ENCODE measurements around the gene MAP2K3. TPM values are rescaled to one million over a fixed set of nuclear protein-coding genes. Genes with fewer than 3 reads are reported as not detected.

MAP2K3 gene
- total RNA-seq, 2 experiments from 2014 or later, result 27.8 to 71.5 TPM

- no peaks in the 10 kb centered on the region for H3K9me2 ChIP-seq (ENCODE audit: insufficient read depth, low read length)
- no peak for DNase-seq (ENCODE audit: low spot score)
- no peaks in the 10 kb centered on the region for H3K36me3 ChIP-seq (ENCODE audit: insufficient read depth, low read length)
- ChIA-PET POLR2A (interaction anchor here (1.0 to 1.2 kb wide), 2 partner anchors 8 to 21 kb away, joined by 3 read pairs; no protein-coding TSS in a partner anchor), CTCF (ENCODE audit: unreplicated experiment) (no interaction called here)
- no peaks in the 10 kb centered on the region for H3K79me2 ChIP-seq (ENCODE audit: insufficient read depth, low read depth, low read length)
- H3K4me2 ChIP-seq (ENCODE audit: low read length), result no peak overlapping the region
- no peaks in the 10 kb centered on the region for H4K20me1 ChIP-seq (ENCODE audit: insufficient read depth, low read length)
- no TSS peak for BruUV-seq (replicated peaks)
- H3K4me1 ChIP-seq (ENCODE audit: insufficient read depth, low read length, poor library complexity, severe bottlenecking), result peaks cover 12% of the 10 kb centered on the region
- intact Hi-C loops (cut with micrococcal nuclease; ENCODE audit: unreplicated experiment), result no loop called here
- H3K27ac ChIP-seq (ENCODE audit: low read depth, low read length, poor library complexity, severe bottlenecking), result no peak overlapping the region
- TF ChIP-seq CTCF (conservative IDR thresholded peaks at IDR 0.05; ENCODE audit: low read length), result no peak
- TF ChIP-seq EZH2phosphoT487 (IDR thresholded peaks at IDR 0.05; ENCODE audit: borderline replicate concordance, low read depth, low read length), result no peak
- no peak overlapping the region for H3K4me3 ChIP-seq (ENCODE audit: low read depth, low read length, poor library complexity, severe bottlenecking)
- no peaks in the 10 kb centered on the region for H3K9me3 ChIP-seq (ENCODE audit: low read length)
- H2AFZ ChIP-seq (ENCODE audit: low read length), result no peak overlapping the region
These were observed 37.8 kb upstream of the MAP2K3 start for GRCh38 chr17:21246698-21247097.

- peaks cover 18% of the 10 kb centered on the region for H3K4me1 ChIP-seq (ENCODE audit: insufficient read depth, low read length, poor library complexity, severe bottlenecking)
- no peak for DNase-seq (ENCODE audit: low spot score)
- no peaks in the 10 kb centered on the region for H4K20me1 ChIP-seq (ENCODE audit: insufficient read depth, low read length)
- H3K9me3 ChIP-seq (ENCODE audit: low read length), result no peaks in the 10 kb centered on the region
- intact Hi-C loops (cut with micrococcal nuclease; ENCODE audit: unreplicated experiment), result no loop called here
- no peaks in the 10 kb centered on the region for H3K9me2 ChIP-seq (ENCODE audit: insufficient read depth, low read length)
- BruUV-seq (replicated peaks), result no TSS peak
- TF ChIP-seq EZH2phosphoT487 (IDR thresholded peaks at IDR 0.05; ENCODE audit: borderline replicate concordance, low read depth, low read length) (no peak), CTCF (conservative IDR thresholded peaks at IDR 0.05; ENCODE audit: low read length) (no peak)
- H3K27ac ChIP-seq (ENCODE audit: low read depth, low read length, poor library complexity, severe bottlenecking), result no peak overlapping the region
- H3K36me3 ChIP-seq (ENCODE audit: insufficient read depth, low read length), result no peaks in the 10 kb centered on the region
- no peaks in the 10 kb centered on the region for H3K79me2 ChIP-seq (ENCODE audit: insufficient read depth, low read depth, low read length)
- ChIA-PET CTCF (ENCODE audit: unreplicated experiment) (no interaction called here), POLR2A (no interaction called here)
- H3K4me2 ChIP-seq (ENCODE audit: low read length), result no peak overlapping the region
- no peak overlapping the region for H2AFZ ChIP-seq (ENCODE audit: low read length)
- H3K4me3 ChIP-seq (ENCODE audit: low read depth, low read length, poor library complexity, severe bottlenecking), result no peak overlapping the region
These were observed 36.8 kb upstream of the MAP2K3 start for GRCh38 chr17:21247552-21248258.

- H3K79me2 ChIP-seq (ENCODE audit: insufficient read depth, low read depth, low read length), result no peaks in the 10 kb centered on the region
- no peak for TF ChIP-seq CTCF (conservative IDR thresholded peaks at IDR 0.05; ENCODE audit: low read length)
- no peak for TF ChIP-seq EZH2phosphoT487 (IDR thresholded peaks at IDR 0.05; ENCODE audit: borderline replicate concordance, low read depth, low read length)
- intact Hi-C loops (cut with micrococcal nuclease; ENCODE audit: unreplicated experiment), result no loop called here
- ChIA-PET CTCF (ENCODE audit: unreplicated experiment) (no interaction called here), POLR2A (no interaction called here)
- no peak overlapping the region for H3K27ac ChIP-seq (ENCODE audit: low read depth, low read length, poor library complexity, severe bottlenecking)
- H4K20me1 ChIP-seq (ENCODE audit: insufficient read depth, low read length), result no peaks in the 10 kb centered on the region
- peaks cover 20% of the 10 kb centered on the region for H3K4me1 ChIP-seq (ENCODE audit: insufficient read depth, low read length, poor library complexity, severe bottlenecking)
- DNase-seq (ENCODE audit: low spot score), result no peak
- H3K4me3 ChIP-seq (ENCODE audit: low read depth, low read length, poor library complexity, severe bottlenecking), result no peak overlapping the region
- no peak overlapping the region for H2AFZ ChIP-seq (ENCODE audit: low read length)
- H3K36me3 ChIP-seq (ENCODE audit: insufficient read depth, low read length), result no peaks in the 10 kb centered on the region
- no peaks in the 10 kb centered on the region for H3K9me2 ChIP-seq (ENCODE audit: insufficient read depth, low read length)
- no TSS peak for BruUV-seq (replicated peaks)
- no peaks in the 10 kb centered on the region for H3K9me3 ChIP-seq (ENCODE audit: low read length)
- H3K4me2 ChIP-seq (ENCODE audit: low read length), result no peak overlapping the region
These were observed 36.0 kb upstream of the MAP2K3 start for GRCh38 chr17:21248500-21248899.
